Panc1 (cell line): ENCODE results near the gene PJA2. TPM values are rescaled to one million over a fixed set of nuclear protein-coding genes. Genes with fewer than 3 reads are reported as not detected.

Source experiments
- ATAC-seq: fragments of 200-7000 bp; cut with Tn5 transposase; 2 replicates; pipeline ENCODE4 v1.9.1; 2020; ENCODE audit warnings: mild to moderate bottlenecking, moderate library complexity
- BruUV-seq: library from RNA; stranded (reverse); fragments of 400-500 nt; replicated peaks from 2 replicates; lab custom pipeline; 2021; lab: Mats Ljungman, UMichigan
- CTCF ChIA-PET: fragments of 300-600 bp; sonication (Branson Sonifier 250); formaldehyde crosslinking; loops from one replicate; lab custom pipeline; 2022; ENCODE audit warnings: antibody characterized with exemption; lab: Charles Lee
- POLR2A ChIA-PET: fragments of 300-600 bp; sonication (Branson Sonifier 250); formaldehyde crosslinking; loops from one replicate; lab custom pipeline; 2022; ENCODE audit warnings: antibody characterized with exemption; lab: Charles Lee
- DNase-seq: peaks from one replicate; pipeline ENCODE4 v3.0.0-alpha.2; 2010; ENCODE audit warnings: low read depth, low spot score
- H3K27ac ChIP-seq: 2 replicates; pipeline ENCODE4 v1.5.1; 2011; ENCODE audit warnings: mild to moderate bottlenecking, low read length, inconsistent platforms
- H3K27me3 ChIP-seq: fragments of 200-500 bp; sonication (Bioruptor generic); 2 replicates; pipeline ENCODE4 v1.6.0; 2014; ENCODE audit warnings: low read length, inconsistent platforms; ENCODE audit not compliant: control insufficient read depth, insufficient read depth
- H3K36me3 ChIP-seq: fragments of 200-500 bp; sonication (Bioruptor generic); 2 replicates; pipeline ENCODE4 v1.5.1; 2014; ENCODE audit warnings: inconsistent platforms, mild to moderate bottlenecking, low read length, moderate library complexity; ENCODE audit not compliant: control insufficient read depth, insufficient read depth
- H3K4me1 ChIP-seq: 2 replicates; pipeline ENCODE4 v1.5.1; 2011; ENCODE audit warnings: inconsistent platforms, mild to moderate bottlenecking, low read length, moderate library complexity; ENCODE audit not compliant: control insufficient read depth, insufficient read depth
- H3K4me3 ChIP-seq, 2 experiments: 2 replicates each; pipeline ENCODE4 v1.5.1; 2011 to 2012; ENCODE audit warnings: low read depth in 2 of 2, low read length in 2 of 2, mild to moderate bottlenecking in 2 of 2, inconsistent platforms in 1 of 2, moderate library complexity in 1 of 2
- H3K9me3 ChIP-seq: fragments of 200-500 bp; sonication (Bioruptor generic); 2 replicates; pipeline ENCODE4 v1.5.1; 2014; ENCODE audit warnings: low read depth, mild to moderate bottlenecking, inconsistent platforms, low read length, moderate library complexity; ENCODE audit not compliant: control insufficient read depth, insufficient read depth
- CTCF ChIP-seq: fragments of 450-650 bp; IDR thresholded peaks from 2 replicates; pipeline ENCODE4 v1.5.1; 2017; ENCODE audit warnings: mild to moderate bottlenecking
- POLR2AphosphoS5 ChIP-seq: IDR thresholded peaks from 2 replicates; pipeline ENCODE4 v1.6.1; 2012; ENCODE audit warnings: mild to moderate bottlenecking, low read depth, low read length, moderate library complexity
- REST ChIP-seq, 2 experiments: IDR thresholded peaks; 2 replicates each; pipeline ENCODE4 v1.6.1; 2011 to 2012; ENCODE audit warnings: low read depth in 2 of 2, control low read depth in 1 of 2, low read length in 1 of 2, mild to moderate bottlenecking in 1 of 2, moderate library complexity in 1 of 2; ENCODE audit not compliant: insufficient read depth in 1 of 2
- SIN3A ChIP-seq: IDR thresholded peaks from 2 replicates; pipeline ENCODE4 v1.6.1; 2012; ENCODE audit warnings: low read depth, mild to moderate bottlenecking, low read length, moderate library complexity, borderline replicate concordance; ENCODE audit not compliant: insufficient read depth
- TCF7L2 ChIP-seq: IDR thresholded peaks from 2 replicates; pipeline ENCODE4 v1.6.1; 2011; ENCODE audit warnings: mild to moderate bottlenecking, low read depth, low read length, inconsistent platforms
- in situ Hi-C: cut with HindIII; loops from 2 replicates; pipeline ENCODE4 v1.10.0; 2016; ENCODE audit warnings: low sequenced_read_pairs, low pct_unique_long_range_greater_than_20kb
- intact Hi-C: fragments of 100-400 bp; cut with micrococcal nuclease; formaldehyde crosslinking; loops from one replicate; pipeline ENCODE4 v1.10.0; 2022; ENCODE audit not compliant: unreplicated experiment
- total RNA-seq: library from RNA; stranded (reverse); gene quantifications from one replicate; pipeline ENCODE4 v1.2.1, GENCODE V29; 2021; ENCODE audit not compliant: unreplicated experiment

Gene PJA2
- total RNA-seq, 1 experiment from 2014 or later: 33.6 TPM

GRCh38 chr5:109370343-109370742 is 39.4 kb downstream of the PJA2 start:
- in situ Hi-C loops (no loop called here), intact Hi-C loops (no loop called here)
- DNase-seq: no peak
- no peaks in the 10 kb centered on the region for H3K4me1 ChIP-seq
- ChIA-PET POLR2A (no interaction called here), CTCF (no interaction called here)
- no peaks in the 10 kb centered on the region; the same call in none of the 2 replicates for H3K36me3 ChIP-seq
- H3K9me3 ChIP-seq: no peaks in the 10 kb centered on the region
- no peak overlapping the region for H3K4me3 ChIP-seq
- ATAC-seq: no peak
- H3K27ac ChIP-seq: no peak overlapping the region
- H3K27me3 ChIP-seq: no peaks in the 10 kb centered on the region
- no TSS peak for BruUV-seq
- TF ChIP-seq TCF7L2 (no peak), POLR2AphosphoS5 (no peak), SIN3A (no peak), CTCF (no peak), REST (IDR thresholded peaks at IDR 0.05; ENCODE audit: insufficient read depth in 1 of 2, low read depth in 2 of 2, low read length in 1 of 2) (no peak)

GRCh38 chr5:109365653-109366052 is 44.1 kb downstream of the PJA2 start:
- H3K36me3 ChIP-seq: peaks cover 4% of the 10 kb centered on the region
- no TSS peak for BruUV-seq
- in situ Hi-C loops: no loop called here

More at GRCh38 chr5:109365653-109366052, 44.1 kb downstream of the PJA2 start:
- no peak for TF ChIP-seq SIN3A
- no peak for TF ChIP-seq TCF7L2
- TF ChIP-seq POLR2AphosphoS5: no peak
- TF ChIP-seq CTCF: no peak
- no peak for TF ChIP-seq REST (IDR thresholded peaks at IDR 0.05; ENCODE audit: insufficient read depth in 1 of 2, low read depth in 2 of 2, low read length in 1 of 2)
- Histone ChIP-seq H3K4me3 (no peak overlapping the region), H3K27ac (no peak overlapping the region), H3K9me3 (no peaks in the 10 kb centered on the region), H3K4me1 (no peaks in the 10 kb centered on the region), H3K27me3 (no peaks in the 10 kb centered on the region)
- intact Hi-C loops: no loop called here
- no peak for DNase-seq
- no peak for ATAC-seq
- POLR2A ChIA-PET: no interaction called here
- CTCF ChIA-PET: no interaction called here
